Left ventricle myocardium inferior (tissue), 1 donor: ENCODE measurements around the gene ASPN. TPM values are rescaled to one million over a fixed set of nuclear protein-coding genes. Genes with fewer than 3 reads are reported as not detected.
A peak's percentile ranks its signal among the peaks of the same experiment; 100 is the strongest.

Experiments
- DNase-seq: peaks from one replicate; pipeline ENCODE4 v3.0.0-alpha.2; 2020
- H3K27ac ChIP-seq: fragments of 200-600 bp; replicated peaks from 2 replicates; pipeline ENCODE4 v1.8.0; 2021
- H3K27me3 ChIP-seq: fragments of 200-600 bp; 2 replicates; pipeline ENCODE4 v1.8.0; 2021; ENCODE audit warnings: low read depth
- H3K36me3 ChIP-seq: fragments of 200-600 bp; 2 replicates; pipeline ENCODE4 v1.8.0; 2021
- H3K4me1 ChIP-seq: fragments of 200-600 bp; 2 replicates; pipeline ENCODE4 v1.8.0; 2021
- H3K4me3 ChIP-seq: fragments of 200-600 bp; 2 replicates; pipeline ENCODE4 v1.8.0; 2021; ENCODE audit warnings: mild to moderate bottlenecking, moderate library complexity
- H3K9me3 ChIP-seq: fragments of 200-600 bp; replicated peaks from 2 replicates; pipeline ENCODE4 v1.8.0; 2021
- CTCF ChIP-seq: fragments of 200-600 bp; IDR thresholded peaks from 2 replicates; pipeline ENCODE4 v1.8.0; 2021; ENCODE audit warnings: antibody characterized with exemption, mild to moderate bottlenecking, borderline replicate concordance
- intact Hi-C: fragments of 100-400 bp; cut with micrococcal nuclease; formaldehyde crosslinking; loops from one replicate; pipeline ENCODE4 v1.11.0; 2022
- total RNA-seq: library from RNA; stranded (reverse); fragmentation: NEBNext Ultra II Directional; extraction: Animal tissue kit (Norgen Biotek cat#: 25700); gene quantifications from one replicate; pipeline ENCODE4 v1.2.1, GENCODE V29; 2021
- donor health status: DM: no; HTN: yes; CAD: no; lungs with severe emphysema.

The ASPN gene
- total RNA-seq, 1 donor from 2014 or later: 17.5 TPM

GRCh38 chr9:92429836-92430235 lies 52.5 kb downstream of the ASPN start:
- intact Hi-C loops: no loop called here

DNA sequence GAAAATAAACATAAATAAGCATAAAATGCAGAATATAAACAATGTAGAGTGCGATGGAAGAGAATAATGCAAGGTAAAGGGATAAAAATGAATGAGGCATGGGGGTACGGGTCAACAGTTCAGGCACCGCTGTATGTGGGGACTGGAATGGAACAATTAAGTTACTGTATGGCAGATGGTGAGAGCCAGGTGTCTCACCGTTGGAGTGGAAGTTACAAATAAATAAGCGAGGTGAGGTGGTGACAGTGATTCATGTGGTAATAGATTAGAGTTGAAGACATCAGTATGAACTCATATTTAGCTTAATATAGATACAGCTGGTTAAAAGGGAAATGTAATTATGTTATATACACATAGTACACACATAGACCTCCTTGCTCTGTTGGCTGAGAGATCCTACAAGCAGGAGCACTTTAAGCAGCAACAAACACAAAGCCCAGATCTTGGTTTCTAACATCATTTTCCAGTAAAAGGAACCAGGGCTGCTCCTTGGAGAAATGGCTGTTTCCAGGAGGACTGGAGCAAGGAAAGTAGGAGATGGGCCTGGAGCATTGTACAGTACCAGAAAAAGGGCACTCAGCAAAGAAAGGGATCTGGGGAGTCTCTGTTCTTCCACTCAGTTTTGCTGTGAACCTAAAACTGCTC lies 55.7 kb downstream of the ASPN start:
- Histone ChIP-seq H3K36me3 (no peaks in the 10 kb centered on the region), H3K4me1 (peaks cover 10% of the 10 kb centered on the region), H3K27ac (peak overlapping the region; percentile 67), H3K27me3 (no peaks in the 10 kb centered on the region), H3K4me3 (no peak overlapping the region), H3K9me3 (no peaks in the 10 kb centered on the region)
- intact Hi-C loops: no loop called here
- no peak for DNase-seq
- no peak for TF ChIP-seq CTCF

More at GRCh38 chr9:92429836-92430235, 52.5 kb downstream of the ASPN start:
- H3K27ac ChIP-seq: no peak overlapping the region
- no peaks in the 10 kb centered on the region for H3K36me3 ChIP-seq
- H3K4me1 ChIP-seq: peaks cover 10% of the 10 kb centered on the region
- no peaks in the 10 kb centered on the region for H3K27me3 ChIP-seq
- no peak for DNase-seq
- TF ChIP-seq CTCF: no peak
- no peaks in the 10 kb centered on the region for H3K9me3 ChIP-seq
- no peak overlapping the region for H3K4me3 ChIP-seq

DNA sequence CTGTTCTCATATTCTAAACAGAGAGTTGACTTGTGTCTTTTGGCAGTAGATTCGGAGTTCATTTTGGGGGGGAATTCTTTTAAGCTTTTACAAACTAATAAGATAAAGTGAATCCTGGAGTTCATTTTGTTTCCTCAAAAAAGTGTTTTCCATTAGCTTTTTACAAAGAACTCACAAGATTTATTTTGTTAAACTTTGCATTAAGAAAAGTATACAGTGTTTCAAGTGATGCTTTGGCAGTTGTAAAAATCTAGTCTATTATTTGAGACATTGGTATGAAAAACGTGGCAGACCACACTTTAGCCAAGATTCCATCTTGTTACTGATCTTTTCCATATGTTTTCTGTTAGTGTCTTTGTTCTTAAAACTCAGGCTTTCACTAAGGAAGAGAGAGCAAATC lies 56.8 kb downstream of the ASPN start:
- no peak overlapping the region for H3K4me3 ChIP-seq
- H3K4me1 ChIP-seq: peaks cover 10% of the 10 kb centered on the region
- no peak for DNase-seq
- H3K36me3 ChIP-seq: no peaks in the 10 kb centered on the region
- H3K27me3 ChIP-seq: no peaks in the 10 kb centered on the region
- no peaks in the 10 kb centered on the region for H3K9me3 ChIP-seq
- peak overlapping the region; percentile 67 for H3K27ac ChIP-seq
- TF ChIP-seq CTCF: no peak
- intact Hi-C loops: no loop called here

- peaks cover 10% of the 10 kb centered on the region for H3K4me1 ChIP-seq
- no peaks in the 10 kb centered on the region for H3K9me3 ChIP-seq
- H3K27me3 ChIP-seq: no peaks in the 10 kb centered on the region
- peak within 1 kb of the TSS; percentile 42 for H3K4me3 ChIP-seq
- no peaks in the 10 kb centered on the region for H3K36me3 ChIP-seq
- intact Hi-C loops: no loop called here
- peak within 1 kb of the TSS; percentile 67 for H3K27ac ChIP-seq
- DNase-seq: no peak
- no peak for TF ChIP-seq CTCF
Measured at GRCh38 chr9:92424340-92424739, 58.0 kb downstream of the ASPN start, which contains the start of gene OMD. Gene OMD, minus strand, starts transcription at chr9:92424471. Its CDS starts 6,913 bp downstream, at chr9:92417558.

GRCh38 chr9:92423612-92424011 lies 58.7 kb downstream of the ASPN start:
- peak overlapping the region; percentile 67 for H3K27ac ChIP-seq
- no peak for TF ChIP-seq CTCF
- H3K9me3 ChIP-seq: no peaks in the 10 kb centered on the region
- peaks cover 10% of the 10 kb centered on the region for H3K4me1 ChIP-seq
- no peak for DNase-seq
- no peaks in the 10 kb centered on the region for H3K27me3 ChIP-seq
- intact Hi-C loops: no loop called here
- no peaks in the 10 kb centered on the region for H3K36me3 ChIP-seq
- peak overlapping the region; percentile 42 for H3K4me3 ChIP-seq
